Activated B cell treated with CpG ODN at 0.5 μM for 24 hours (primary cell): ENCODE data around the gene BCAS3. TPM values are rescaled to one million over a fixed set of nuclear protein-coding genes. Genes with fewer than 3 reads are reported as not detected.

ENCODE experiments used
- ATAC-seq: fragments of 200-7000 bp; cut with Tn5 transposase; one replicate; pipeline ENCODE4 v1.10.0; 2021; ENCODE audit warnings: low read depth, mild to moderate bottlenecking, moderate library complexity
- CTCF ChIA-PET: fragments of 350-600 bp; sonication (Branson Sonifier 250); formaldehyde crosslinking; loops from one replicate; lab custom pipeline; 2021; ENCODE audit warnings: antibody characterized with exemption; lab: Charles Lee
- POLR2A ChIA-PET: fragments of 350-600 bp; sonication (Branson Sonifier 250); formaldehyde crosslinking; loops from one replicate; lab custom pipeline; 2021; ENCODE audit warnings: antibody characterized with exemption; lab: Charles Lee
- DNase-seq: peaks from one replicate; pipeline ENCODE4 v3.0.0; 2022
- H3K27ac Mint-ChIP-seq: one replicate; pipeline ENCODE4 v1.8.0; 2020; ENCODE audit warnings: mixed read lengths
- H3K27me3 Mint-ChIP-seq: one replicate; pipeline ENCODE4 v1.8.0; 2021; ENCODE audit warnings: mixed read lengths
- H3K36me3 Mint-ChIP-seq: one replicate; pipeline ENCODE4 v1.8.0; 2021; ENCODE audit warnings: low read depth, mixed read lengths
- H3K4me1 Mint-ChIP-seq: one replicate; pipeline ENCODE4 v1.8.0; 2021; ENCODE audit warnings: mixed read lengths
- H3K4me3 Mint-ChIP-seq: one replicate; pipeline ENCODE4 v1.8.0; 2020; ENCODE audit warnings: mild to moderate bottlenecking, mixed read lengths
- H3K9me3 Mint-ChIP-seq: one replicate; pipeline ENCODE4 v1.8.0; 2020; ENCODE audit warnings: mixed read lengths
- CTCF ChIP-seq: fragments of 200-600 bp; IDR thresholded peaks from one replicate; pipeline ENCODE4 v1.8.0; 2022; ENCODE audit warnings: antibody characterized with exemption, mild to moderate bottlenecking
- intact Hi-C: fragments of 100-400 bp; cut with micrococcal nuclease; formaldehyde crosslinking; loops from one replicate; pipeline ENCODE4 v1.15.1; 2024
- total RNA-seq: library from RNA; stranded (reverse); gene quantifications from 2 replicates; pipeline ENCODE4 v1.2.3, GENCODE V29; 2022

BCAS3 gene
- total RNA-seq, 1 donor from 2014 or later: 37.5 TPM

GRCh38 chr17:61362852-61363600 is 685.4 kb downstream of the BCAS3 start:
- H3K36me3 Mint-ChIP-seq: no peaks in the 10 kb centered on the region
- H3K27me3 Mint-ChIP-seq: no peaks in the 10 kb centered on the region
- no peaks in the 10 kb centered on the region for H3K4me1 Mint-ChIP-seq
- ChIA-PET CTCF (no interaction called here), POLR2A (no interaction called here)
- no peak overlapping the region for H3K4me3 Mint-ChIP-seq
- no peak for DNase-seq
- no peaks in the 10 kb centered on the region for H3K9me3 Mint-ChIP-seq
- intact Hi-C loops: no loop called here
- H3K27ac Mint-ChIP-seq: no peak overlapping the region
- no peak for ATAC-seq
- TF ChIP-seq CTCF: no peak

- ChIA-PET CTCF (no interaction called here), POLR2A (no interaction called here)
- TF ChIP-seq CTCF: no peak
- Mint-ChIP-seq H3K9me3 (no peaks in the 10 kb centered on the region), H3K27ac (no peak overlapping the region), H3K4me1 (no peaks in the 10 kb centered on the region), H3K4me3 (no peak overlapping the region), H3K27me3 (no peaks in the 10 kb centered on the region), H3K36me3 (no peaks in the 10 kb centered on the region)
- no peak for DNase-seq
- intact Hi-C loops: no loop called here
- ATAC-seq: no peak
Measured at GRCh38 chr17:61363601-61364462, 686.2 kb downstream of the BCAS3 start.

GRCh38 chr17:61364463-61364846 is 686.8 kb downstream of the BCAS3 start:
- ChIA-PET CTCF (no interaction called here), POLR2A (no interaction called here)
- Mint-ChIP-seq H3K27me3 (no peaks in the 10 kb centered on the region), H3K36me3 (no peaks in the 10 kb centered on the region), H3K9me3 (no peaks in the 10 kb centered on the region), H3K27ac (no peak overlapping the region), H3K4me3 (no peak overlapping the region), H3K4me1 (no peaks in the 10 kb centered on the region)
- no peak for ATAC-seq
- intact Hi-C loops: no loop called here
- TF ChIP-seq CTCF: no peak
- DNase-seq: no peak

- Mint-ChIP-seq H3K27ac (no peak overlapping the region), H3K36me3 (no peaks in the 10 kb centered on the region), H3K27me3 (no peaks in the 10 kb centered on the region), H3K4me1 (no peaks in the 10 kb centered on the region), H3K4me3 (no peak overlapping the region), H3K9me3 (no peaks in the 10 kb centered on the region)
- no peak for TF ChIP-seq CTCF
- ChIA-PET CTCF (no interaction called here), POLR2A (no interaction called here)
- ATAC-seq (no peak), DNase-seq (no peak)
- intact Hi-C loops: no loop called here
Measured at GRCh38 chr17:61366076-61366714, 688.5 kb downstream of the BCAS3 start.
